Stimulated activated CD4-positive, alpha-beta T cell treated with anti-CD3 and anti-CD28 coated beads, TNF-alpha, amount 100 ng/mL, for 1 hour (primary cell): Measurements from ENCODE around the gene IL12RB2.
A peak's percentile ranks its signal among the peaks of the same experiment; 100 is the strongest.

Experiments used
- DNase-seq, 3 donors: peaks; one replicate each; pipeline ENCODE4 v3.0.0-alpha.2; 2020; ENCODE audit warnings: low read depth in 3 of 3, low spot score in 1 of 3

IL12RB2 gene, protein sequence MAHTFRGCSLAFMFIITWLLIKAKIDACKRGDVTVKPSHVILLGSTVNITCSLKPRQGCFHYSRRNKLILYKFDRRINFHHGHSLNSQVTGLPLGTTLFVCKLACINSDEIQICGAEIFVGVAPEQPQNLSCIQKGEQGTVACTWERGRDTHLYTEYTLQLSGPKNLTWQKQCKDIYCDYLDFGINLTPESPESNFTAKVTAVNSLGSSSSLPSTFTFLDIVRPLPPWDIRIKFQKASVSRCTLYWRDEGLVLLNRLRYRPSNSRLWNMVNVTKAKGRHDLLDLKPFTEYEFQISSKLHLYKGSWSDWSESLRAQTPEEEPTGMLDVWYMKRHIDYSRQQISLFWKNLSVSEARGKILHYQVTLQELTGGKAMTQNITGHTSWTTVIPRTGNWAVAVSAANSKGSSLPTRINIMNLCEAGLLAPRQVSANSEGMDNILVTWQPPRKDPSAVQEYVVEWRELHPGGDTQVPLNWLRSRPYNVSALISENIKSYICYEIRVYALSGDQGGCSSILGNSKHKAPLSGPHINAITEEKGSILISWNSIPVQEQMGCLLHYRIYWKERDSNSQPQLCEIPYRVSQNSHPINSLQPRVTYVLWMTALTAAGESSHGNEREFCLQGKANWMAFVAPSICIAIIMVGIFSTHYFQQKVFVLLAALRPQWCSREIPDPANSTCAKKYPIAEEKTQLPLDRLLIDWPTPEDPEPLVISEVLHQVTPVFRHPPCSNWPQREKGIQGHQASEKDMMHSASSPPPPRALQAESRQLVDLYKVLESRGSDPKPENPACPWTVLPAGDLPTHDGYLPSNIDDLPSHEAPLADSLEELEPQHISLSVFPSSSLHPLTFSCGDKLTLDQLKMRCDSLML

DNA sequence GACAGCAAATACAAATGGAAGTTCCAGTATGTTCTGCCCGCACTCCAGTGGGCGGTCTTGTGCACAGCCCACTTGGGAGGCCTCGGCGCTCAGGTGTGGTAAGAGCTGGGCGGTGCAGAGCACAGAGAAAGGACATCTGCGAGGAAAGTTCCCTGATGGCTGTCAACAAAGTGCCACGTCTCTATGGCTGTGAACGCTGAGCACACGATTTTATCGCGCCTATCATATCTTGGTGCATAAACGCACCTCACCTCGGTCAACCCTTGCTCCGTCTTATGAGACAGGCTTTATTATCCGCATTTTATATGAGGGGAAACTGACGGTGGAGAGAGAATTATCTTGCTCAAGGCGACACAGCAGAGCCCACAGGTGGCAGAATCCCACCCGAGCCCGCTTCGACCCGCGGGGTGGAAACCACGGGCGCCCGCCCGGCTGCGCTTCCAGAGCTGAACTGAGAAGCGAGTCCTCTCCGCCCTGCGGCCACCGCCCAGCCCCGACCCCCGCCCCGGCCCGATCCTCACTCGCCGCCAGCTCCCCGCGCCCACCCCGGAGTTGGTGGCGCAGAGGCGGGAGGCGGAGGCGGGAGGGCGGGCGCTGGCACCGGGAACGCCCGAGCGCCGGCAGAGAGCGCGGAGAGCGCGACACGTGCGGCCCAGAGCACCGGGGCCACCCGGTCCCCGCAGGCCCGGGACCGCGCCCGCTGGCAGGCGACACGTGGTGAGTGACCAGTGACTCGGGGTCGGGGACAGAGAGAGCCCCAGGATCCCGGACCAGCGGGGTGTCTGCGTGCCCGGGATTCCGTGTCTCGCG, at the start of gene IL12RB2:
IL12RB2 (plus strand) TSS at position 623 of the 810 bp plus-strand sequence. CDS start 12,496 bp downstream, outside the sequence.
- DNase-seq: peak in 1 of 3 donors; percentile 36

DNA sequence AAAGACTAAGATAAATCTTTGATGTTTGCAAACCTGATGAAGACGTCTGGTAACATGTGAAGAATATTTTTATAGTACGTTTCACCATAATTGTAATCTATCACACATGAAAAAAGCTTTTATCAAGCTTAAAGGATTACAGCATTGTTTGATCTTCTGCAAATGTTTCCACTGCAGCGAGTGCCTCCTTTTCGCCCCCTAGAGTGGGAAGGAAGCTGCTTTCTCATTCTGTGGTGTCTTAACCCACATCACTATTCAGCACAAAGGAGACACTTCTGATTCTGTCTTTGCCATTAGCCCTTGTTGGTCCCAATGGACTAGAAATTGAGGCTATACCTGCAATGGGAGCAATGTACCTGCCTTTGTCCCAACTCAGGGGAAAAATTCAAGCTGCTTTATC, 46.0 kb upstream of the IL12RB2 start:
- DNase-seq: peak in 1 of 3 donors; percentile 1

DNA sequence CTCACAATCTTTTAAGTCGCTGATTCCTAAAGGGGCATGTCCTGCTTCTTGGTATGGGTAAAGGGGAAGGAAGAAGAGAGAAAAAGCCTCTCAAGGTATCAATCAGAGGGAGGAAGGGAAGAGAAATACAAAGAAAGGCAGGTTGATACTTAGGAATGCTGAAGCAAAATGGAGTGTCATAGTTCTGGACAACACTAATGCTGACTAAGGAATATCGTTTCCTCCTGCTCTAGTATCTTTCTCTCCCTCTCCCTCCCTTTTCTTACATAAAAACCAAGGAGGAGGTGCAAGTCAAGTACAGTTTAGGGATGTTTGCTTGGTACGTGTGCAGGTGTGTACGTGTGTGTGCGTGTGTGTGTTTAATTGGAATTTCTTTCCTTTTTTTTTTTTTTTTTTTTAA, 44.9 kb upstream of the IL12RB2 start:
- no peak for DNase-seq

DNA sequence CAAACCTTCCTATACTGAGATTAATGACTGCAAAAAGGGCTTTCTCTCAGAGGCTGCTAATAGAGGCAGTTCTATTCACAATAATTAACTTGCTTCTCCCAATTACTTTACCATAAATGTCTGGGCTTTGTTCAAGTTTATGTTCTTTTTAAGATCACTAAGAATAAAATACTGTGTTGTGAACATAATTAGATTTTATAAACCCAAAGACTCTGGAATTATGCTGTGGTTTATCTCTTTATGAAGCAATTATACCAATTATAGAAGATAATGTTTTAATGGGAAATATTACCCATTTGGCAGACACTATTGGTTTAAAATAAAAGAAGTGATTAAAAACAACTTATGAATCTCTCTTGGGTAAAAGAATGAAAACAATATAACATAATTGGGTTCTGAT, 43.5 kb upstream of the IL12RB2 start:
- no peak for DNase-seq

DNA sequence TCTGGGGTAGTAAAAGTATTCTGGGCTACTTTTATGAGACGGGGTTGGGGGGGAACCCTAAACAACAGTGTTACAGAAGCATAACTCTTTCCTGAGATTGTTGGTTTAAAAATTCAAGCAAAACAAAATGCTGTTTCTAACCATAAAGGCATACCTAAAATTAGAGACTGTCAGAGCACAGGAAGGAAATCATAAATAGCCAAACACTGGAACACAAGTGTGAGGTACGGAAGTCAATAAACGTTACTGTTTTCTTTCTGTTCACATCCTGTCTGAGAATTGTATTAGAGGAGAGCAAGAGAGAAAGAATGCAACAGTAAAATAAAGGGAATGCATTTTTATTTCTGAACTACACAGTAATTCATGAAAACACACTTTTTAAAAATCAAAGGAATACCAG, 42.8 kb upstream of the IL12RB2 start:
- no peak for DNase-seq

DNA sequence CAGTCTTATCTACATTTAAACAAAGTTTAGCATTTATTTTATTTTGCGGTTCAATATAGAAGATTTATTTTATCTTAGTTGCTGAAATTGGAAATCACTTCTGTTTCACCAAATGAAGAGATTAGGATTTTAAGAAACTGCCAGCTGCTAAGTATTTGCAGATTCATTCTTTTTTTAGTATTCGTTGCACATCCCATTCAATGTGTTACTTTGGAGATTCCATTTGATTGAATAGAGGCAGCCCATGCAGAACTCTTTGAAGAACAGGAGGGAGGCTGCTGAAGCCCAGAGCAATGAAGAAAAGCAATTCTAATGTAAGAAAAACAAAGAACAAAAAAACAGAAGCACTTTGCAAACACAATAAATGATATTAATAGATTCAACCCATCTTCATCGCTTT, 38.6 kb upstream of the IL12RB2 start:
- no peak for DNase-seq

DNA sequence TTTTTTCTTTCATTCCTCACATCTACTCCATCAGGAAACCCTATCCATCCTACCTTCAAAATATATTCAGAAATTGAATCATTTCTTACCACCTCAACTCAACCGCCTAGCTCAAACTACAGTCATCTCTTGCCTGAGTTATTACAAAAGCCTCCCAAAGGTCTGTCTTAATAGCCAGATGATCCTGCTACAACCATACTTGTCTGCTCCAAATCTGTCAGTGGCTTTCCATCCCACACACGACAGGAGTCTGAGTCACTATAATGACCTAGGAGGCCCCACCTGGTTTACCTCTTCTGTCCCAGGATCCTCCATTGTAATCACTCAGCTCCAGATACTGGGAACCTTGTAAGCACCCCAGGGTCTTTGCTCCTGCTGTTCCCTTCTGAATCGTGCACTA, 37.1 kb upstream of the IL12RB2 start:
- no peak for DNase-seq

DNA sequence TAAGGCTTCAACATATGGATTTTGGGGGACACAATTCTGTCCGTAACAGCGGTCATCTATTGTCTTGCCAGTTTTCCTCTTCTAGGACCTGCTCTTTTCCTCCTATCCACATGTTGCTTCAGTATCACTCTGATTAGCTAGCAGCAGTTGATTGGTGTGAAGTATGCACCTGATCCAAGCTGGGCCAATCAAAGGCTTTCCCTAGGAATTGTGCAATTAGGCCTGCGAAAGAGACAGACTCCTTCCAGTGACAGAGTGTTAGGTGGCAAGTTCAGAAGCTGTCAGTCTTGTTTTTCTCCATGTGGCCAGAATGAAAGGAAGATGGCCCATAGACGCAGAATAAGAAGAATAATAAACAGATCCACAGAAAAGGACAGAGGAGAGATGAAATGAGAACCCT, 34.1 kb upstream of the IL12RB2 start:
- DNase-seq: no peak

DNA sequence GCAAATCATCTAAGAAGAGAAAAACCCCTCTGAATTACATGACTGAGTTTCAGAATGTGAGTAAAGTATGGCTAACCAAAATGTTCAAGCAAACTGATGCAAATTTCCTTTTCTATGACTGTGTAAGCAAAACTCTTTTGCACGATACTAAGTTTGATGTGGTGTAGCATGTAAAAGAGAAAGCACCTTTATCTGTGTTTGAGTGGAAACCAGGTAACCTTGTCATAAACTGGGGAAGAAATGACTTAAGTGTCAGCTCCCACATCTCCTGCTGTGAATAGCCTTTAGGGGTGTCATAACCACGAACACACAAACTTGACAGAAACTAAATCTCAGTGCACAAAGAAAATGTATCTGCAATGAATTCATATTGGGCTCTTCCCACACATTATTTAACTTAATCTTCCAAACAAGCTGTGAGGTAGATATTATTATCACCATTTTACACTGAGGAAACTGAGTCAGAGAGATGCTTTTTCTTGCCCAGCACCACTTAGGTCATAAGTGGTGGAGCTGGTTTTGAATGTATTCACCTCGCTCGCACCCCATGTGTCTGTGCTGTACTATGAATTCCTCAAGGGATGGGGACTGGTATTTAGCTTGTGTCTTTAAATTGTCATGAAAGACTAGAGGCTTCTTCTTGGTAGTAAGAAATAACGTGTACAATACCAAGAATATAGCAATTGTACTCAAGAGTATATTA, 32.9 kb upstream of the IL12RB2 start:
- DNase-seq: no peak

DNA sequence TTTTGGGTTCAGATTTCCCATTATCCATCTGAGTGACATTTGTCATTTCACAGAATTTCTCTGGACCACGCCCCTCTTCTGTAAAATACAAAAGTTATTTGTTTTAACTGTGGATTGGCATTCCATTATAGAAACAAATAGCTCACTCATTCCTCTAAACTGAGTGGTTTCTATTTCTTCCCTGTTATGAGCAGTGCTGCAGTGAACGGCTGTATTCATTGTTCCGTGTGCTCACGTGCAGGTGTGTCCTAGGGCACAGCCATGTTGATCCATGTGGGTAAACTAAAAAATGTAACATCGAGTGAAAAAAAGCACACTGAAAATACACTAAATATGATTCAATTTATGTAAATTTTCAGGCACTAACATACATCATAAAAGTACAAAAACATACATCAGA, 27.0 kb upstream of the IL12RB2 start:
- no peak for DNase-seq

DNA sequence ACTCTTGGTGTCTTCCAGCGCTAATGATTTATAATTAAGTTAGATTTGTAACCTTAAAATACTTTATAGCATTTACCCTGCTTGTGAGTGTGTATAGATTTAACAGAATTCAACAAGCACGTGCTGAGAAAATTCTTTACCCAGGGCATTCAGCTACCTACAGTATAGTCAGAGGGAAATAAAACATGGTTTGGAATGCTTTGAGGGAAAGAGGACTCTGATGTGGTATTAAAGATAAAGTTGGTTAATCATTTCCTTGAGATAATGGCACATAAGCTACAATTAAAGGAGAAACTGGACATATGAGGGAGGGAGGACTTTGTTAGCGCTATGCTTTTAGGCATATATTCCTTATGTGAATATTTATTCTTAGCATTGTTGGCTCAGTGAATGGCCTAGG, 26.4 kb upstream of the IL12RB2 start:
- DNase-seq: no peak

DNA sequence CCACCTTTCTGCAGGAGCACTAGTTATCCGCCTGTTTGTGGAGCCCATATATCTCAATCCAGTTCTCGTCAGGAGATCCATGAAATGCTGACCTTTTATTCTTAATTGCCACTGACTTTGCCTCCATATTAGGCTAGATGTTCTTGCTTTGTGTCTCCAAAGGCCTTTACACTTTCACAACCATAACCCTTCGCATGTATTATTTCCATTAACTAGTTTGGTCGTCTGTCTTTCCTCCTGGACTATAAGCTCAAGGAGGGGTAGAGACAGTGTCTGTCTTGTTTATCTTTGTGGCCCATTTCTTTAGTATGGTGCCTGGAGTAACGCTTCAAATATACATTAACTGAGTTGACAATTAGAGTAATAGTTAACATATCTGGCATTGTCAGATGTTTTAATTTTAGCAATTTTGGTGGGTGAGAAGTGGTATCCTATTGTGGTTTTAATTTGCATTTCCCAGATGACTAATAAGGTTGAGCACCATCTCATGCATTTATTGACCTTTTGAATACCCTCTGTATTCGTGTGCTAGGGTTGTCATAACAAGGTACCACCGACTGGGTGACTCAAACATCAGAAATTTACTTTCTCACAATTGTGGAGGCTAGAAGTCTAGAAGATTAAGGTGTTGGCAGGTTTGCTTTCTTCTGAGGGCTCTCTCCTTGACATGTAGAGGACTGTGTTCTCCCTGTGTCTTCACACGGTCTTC, 21.7 kb upstream of the IL12RB2 start:
- no peak for DNase-seq

DNA sequence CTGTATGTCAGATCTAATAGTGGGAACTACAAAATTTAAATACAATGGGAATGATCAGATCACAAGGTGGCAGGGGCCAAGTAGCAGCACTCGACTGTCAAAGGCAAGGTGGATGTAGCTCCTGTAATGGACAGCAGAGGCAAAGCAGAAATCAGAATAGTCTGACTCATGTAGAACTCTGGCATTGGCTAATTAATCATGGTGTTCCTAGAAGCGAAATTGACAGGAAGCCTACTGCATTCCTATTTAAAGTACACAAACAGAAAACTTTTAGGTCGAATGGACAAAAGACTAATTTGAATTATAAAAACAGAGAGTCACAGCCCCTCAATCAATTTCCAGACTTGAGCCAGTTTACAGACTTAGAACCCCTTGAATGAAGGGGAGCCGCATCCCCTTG, 17.4 kb upstream of the IL12RB2 start:
- no peak for DNase-seq

DNA sequence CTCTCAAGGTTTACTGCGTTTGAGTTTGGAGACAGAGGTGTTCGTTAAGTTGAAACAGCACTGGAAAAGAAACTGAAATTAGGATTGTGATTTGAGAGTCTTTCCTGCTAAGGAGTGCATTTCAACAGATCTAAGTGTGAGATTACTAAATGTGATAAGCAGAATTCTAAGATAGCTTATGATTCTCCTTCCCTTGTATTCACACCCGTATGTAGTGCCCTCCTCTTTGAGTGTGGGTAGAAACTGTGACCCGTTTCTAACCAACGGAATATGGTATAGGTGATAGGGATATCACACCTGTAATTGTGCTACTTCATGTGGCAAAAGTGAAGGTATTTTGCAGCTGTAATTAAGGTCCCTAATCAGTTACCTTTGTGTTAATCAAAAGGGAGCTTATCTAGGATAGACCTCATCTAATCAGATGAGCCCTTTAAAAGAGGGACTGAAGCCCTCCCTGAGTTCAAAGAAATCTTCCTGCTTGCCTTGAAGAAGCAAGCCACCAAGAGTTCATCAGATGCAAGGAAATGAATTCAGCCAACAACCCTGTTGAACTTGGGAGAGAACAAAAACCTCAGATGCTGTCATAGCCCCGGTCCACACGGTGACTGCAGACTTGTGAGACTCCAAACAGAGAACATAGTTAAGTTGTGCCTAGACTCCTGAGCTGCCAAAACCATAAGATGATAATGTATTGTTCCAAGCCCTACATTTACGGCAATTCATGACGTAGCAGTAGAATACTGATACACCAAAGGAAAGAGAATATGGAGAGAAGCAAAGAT, 12.6 kb upstream of the IL12RB2 start:
- no peak for DNase-seq

DNA sequence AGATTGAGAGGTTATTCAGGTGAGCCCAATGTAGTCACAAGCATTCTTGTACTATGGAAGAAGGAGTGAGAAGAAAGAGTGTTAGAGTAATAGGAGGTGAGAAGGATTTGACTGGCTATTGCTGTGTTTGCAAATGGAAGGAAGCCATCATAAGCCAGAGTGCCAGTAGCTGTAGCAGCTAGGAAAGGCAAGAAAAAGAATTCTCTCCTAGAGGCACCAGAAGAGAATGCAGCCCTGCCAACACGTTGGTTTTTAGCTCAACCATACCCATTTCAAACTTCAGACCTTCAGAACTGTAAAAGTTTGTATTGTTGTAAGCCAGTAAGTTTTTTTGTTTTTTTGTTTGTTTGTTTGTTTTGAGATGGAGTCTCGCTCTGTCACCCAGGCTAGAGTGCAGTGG, 8.9 kb upstream of the IL12RB2 start:
- DNase-seq: no peak

DNA sequence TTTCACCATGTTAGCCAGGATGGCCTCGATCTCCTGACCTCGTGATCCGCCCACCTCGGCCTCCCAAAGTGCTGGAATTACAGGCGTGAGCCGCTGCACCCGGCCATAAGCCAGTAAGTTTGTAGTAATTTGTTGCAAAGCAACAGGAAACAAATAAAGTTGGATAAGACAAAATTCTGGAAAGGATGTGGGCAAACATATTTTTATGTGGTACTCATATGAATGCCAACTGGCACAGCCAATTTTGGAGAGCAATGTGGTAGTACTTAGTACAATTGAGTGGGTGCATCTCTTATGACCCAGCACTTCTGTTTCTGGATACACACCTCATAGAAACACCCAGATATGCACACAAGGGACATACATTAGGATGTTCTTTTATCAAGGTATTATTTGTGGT, 8.4 kb upstream of the IL12RB2 start:
- DNase-seq: no peak

DNA sequence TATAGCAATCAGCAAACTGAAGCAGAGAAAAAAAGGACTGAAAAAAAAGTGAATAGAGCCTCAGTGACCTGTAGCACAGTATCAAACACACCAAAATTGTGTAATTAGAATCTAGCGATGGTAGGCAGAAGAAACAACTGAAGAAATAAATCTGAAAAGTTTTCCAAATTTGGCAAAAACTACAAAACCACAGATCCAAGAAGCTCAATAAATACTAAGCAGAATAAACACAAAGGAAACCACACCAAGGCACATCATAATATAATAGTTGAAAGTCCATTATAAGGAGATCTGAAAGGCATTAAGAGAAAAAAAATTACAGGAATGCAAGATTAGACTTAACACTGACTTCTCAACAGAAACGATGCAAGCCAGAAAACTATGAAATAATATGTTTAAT, 7.1 kb upstream of the IL12RB2 start:
- DNase-seq: no peak

DNA sequence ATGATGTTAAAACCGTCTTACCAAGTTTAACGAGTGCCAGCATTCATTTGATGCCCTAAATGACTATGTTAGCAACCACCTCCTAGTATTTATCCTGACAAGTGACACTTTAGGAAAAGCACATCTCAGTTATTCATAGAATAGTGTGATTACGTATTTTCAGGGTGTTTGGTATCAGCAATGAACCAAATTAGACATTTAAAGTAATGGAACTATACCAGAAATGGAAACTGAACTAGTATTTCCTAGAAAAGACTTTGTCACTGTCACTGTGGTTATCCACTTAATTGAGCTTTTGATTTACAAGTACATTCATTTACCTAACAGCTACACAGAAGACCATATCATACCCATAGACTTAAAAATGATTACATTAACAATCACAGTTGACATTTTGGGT, 3.6 kb upstream of the IL12RB2 start:
- no peak for DNase-seq

DNA sequence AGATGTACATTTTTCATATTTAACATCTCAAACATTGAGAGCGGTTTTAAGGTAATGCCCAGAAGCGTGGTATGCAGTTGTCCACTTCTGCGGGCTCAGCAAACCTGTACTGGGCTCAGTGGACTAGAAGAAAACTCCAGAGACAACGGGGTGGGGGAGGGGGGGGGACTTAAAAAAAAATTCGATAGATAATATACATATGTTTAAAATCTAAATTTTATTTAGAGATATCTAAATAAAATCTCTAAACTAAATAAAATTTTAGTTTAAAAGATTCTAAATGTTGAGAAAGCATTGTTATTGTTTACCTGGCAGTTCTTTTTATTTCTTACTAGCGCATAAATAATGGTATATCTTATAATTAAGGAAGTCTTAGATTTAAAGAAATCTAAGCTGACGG, 1.1 kb upstream of the IL12RB2 start:
- no peak for DNase-seq

DNA sequence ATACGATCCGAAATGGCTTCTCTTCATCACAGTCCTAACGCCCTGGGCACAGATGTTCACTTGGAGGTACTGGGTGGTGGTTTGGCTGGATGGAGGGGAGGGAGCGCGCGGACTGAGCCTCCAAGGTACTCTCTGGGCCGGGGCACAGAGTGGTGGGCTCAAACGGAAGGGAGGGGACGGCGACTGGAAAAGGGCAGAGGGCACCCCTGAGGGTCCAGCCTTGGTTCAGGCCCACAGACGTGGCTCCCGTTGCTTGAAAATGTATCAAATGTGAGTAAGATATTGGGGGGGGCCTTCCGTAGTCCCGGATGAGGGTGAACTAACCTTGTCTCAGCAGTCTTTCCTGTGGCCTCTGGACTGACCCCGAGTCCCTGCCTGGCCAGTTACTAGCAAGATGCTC, 463 bp downstream of the IL12RB2 start:
- DNase-seq: peak in 1 of 3 donors; percentile 13
